GM12878 (cell line): ENCODE results near the gene ANKHD1. TPM values are rescaled to one million over a fixed set of nuclear protein-coding genes. Genes with fewer than 3 reads are reported as not detected.
A peak's percentile ranks its signal among the peaks of the same experiment; 100 is the strongest.

Source experiments
- BHLHE40 ChIP-seq, 2 experiments: fragments of 450-650 bp in 1 of 2; IDR thresholded peaks; 2 replicates each; pipeline ENCODE4 v1.6.1; 2011 to 2017; ENCODE audit warnings: low read depth in 2 of 2, borderline replicate concordance in 1 of 2, improper control_type of control experiment in 1 of 2, low read length in 1 of 2, mild to moderate bottlenecking in 1 of 2
- EGR1 ChIP-seq, 2 experiments: IDR thresholded peaks; 1 replicate in 1 of 2; 2 replicates in 1 of 2; pipeline ENCODE4 v1.6.1; 2011 to 2012; ENCODE audit warnings: low read depth in 2 of 2, low read length in 2 of 2, borderline replicate concordance in 1 of 2, mild to moderate bottlenecking in 1 of 2, moderate library complexity in 1 of 2
- ESRRA ChIP-seq: IDR thresholded peaks from 2 replicates; pipeline ENCODE4 v1.6.1; 2012; ENCODE audit warnings: mild to moderate bottlenecking, low read length, improper control_type of control experiment
- FOS ChIP-seq: IDR thresholded peaks from 3 replicates; pipeline ENCODE4 v1.6.1; 2011; ENCODE audit warnings: borderline replicate concordance; ENCODE audit not compliant: insufficient read length; ENCODE audit errors: extremely low read depth
- HDAC2 ChIP-seq: fragments of 200-600 bp; sonication (generic); IDR thresholded peaks from 2 replicates; pipeline ENCODE4 v1.6.1; 2017
- KAT2A ChIP-seq: conservative IDR thresholded peaks from 2 replicates; pipeline ENCODE4 v1.6.1; 2011; ENCODE audit warnings: low read depth, low read length; ENCODE audit not compliant: control insufficient read depth
- NRF1 ChIP-seq: conservative IDR thresholded peaks from 2 replicates; pipeline ENCODE4 v1.6.1; 2011; ENCODE audit warnings: mild to moderate bottlenecking, low read depth, low read length, improper control_type of control experiment
- POU2F2 ChIP-seq: IDR thresholded peaks from 3 replicates; pipeline ENCODE4 v1.6.1; 2011; ENCODE audit warnings: low read depth, mild to moderate bottlenecking, low read length, borderline replicate concordance
- PRDM15 ChIP-seq: fragments of 450-650 bp; formaldehyde crosslinking; IDR thresholded peaks from 2 replicates; pipeline ENCODE4 v1.4.0; 2020; ENCODE audit warnings: mild to moderate bottlenecking, moderate library complexity
- RAD21 ChIP-seq: IDR thresholded peaks from 2 replicates; pipeline ENCODE4 v1.6.1; 2011; ENCODE audit warnings: mild to moderate bottlenecking, low read depth, low read length, moderate library complexity; ENCODE audit not compliant: insufficient read depth
- RAD51 ChIP-seq: fragments of 450-650 bp; IDR thresholded peaks from 2 replicates; pipeline ENCODE4 v1.6.1; 2016; ENCODE audit warnings: moderate library complexity, mild to moderate bottlenecking, inconsistent platforms
- SIN3A ChIP-seq: IDR thresholded peaks from 2 replicates; pipeline ENCODE4 v1.6.1; 2012; ENCODE audit warnings: low read depth, low read length, improper control_type of control experiment
- SMAD1 ChIP-seq: fragments of 450-650 bp; IDR thresholded peaks from 2 replicates; pipeline ENCODE4 v1.6.1; 2018; ENCODE audit warnings: mild to moderate bottlenecking, low read depth; ENCODE audit not compliant: partially characterized antibody
- SP1 ChIP-seq: IDR thresholded peaks from one replicate; pipeline ENCODE4 v1.6.1; 2011; ENCODE audit warnings: low read depth, low read length
- USF1 ChIP-seq: IDR thresholded peaks from 2 replicates; pipeline ENCODE4 v1.6.1; 2011; ENCODE audit warnings: borderline replicate concordance, low read depth, mild to moderate bottlenecking, moderate library complexity, mixed read lengths, low read length; ENCODE audit not compliant: insufficient read depth; ENCODE audit errors: extremely low read length
- WRNIP1 ChIP-seq: IDR thresholded peaks from 2 replicates; pipeline ENCODE4 v1.6.1; 2011; ENCODE audit warnings: low read depth, low read length, improper control_type of control experiment, borderline replicate concordance
- YY1 ChIP-seq: IDR thresholded peaks from 2 replicates; pipeline ENCODE4 v1.6.1; 2011; ENCODE audit warnings: low read depth, mild to moderate bottlenecking, low read length
- ZNF207 ChIP-seq: fragments of 450-650 bp; IDR thresholded peaks from 2 replicates; pipeline ENCODE4 v1.6.1; 2014; ENCODE audit warnings: antibody characterized with exemption, mild to moderate bottlenecking, borderline replicate concordance
- ZNF274 ChIP-seq: IDR thresholded peaks from one replicate; pipeline ENCODE4 v1.8.0; 2011; ENCODE audit not compliant: insufficient read length, insufficient read depth
- ZNF384 ChIP-seq: IDR thresholded peaks from 2 replicates; pipeline ENCODE4 v1.6.1; 2012; ENCODE audit warnings: low read depth, mild to moderate bottlenecking, low read length, improper control_type of control experiment, borderline replicate concordance
- ZNF622 ChIP-seq: fragments of 450-650 bp; IDR thresholded peaks from 2 replicates; pipeline ENCODE4 v1.6.1; 2017; ENCODE audit warnings: mild to moderate bottlenecking, inconsistent platforms
- polyA plus RNA-seq, 11 experiments: library from polyadenylated mRNA; depleted of rRNA in 4 of 11; unstranded in 6 of 11; stranded (reverse) in 5 of 11; fragments of >200 nt; fragmentation: Nextera tagmentation in 4 of 11; fragmentation: Illumina TruSeq in 1 of 11; extraction: Ambion mirVana in 4 of 11; extraction: Trizol in 1 of 11; gene quantifications; 1 replicate in 1 of 11; 2 replicates in 10 of 11; pipeline versions ENCODE4 v1.2.1 to v1.2.3, GENCODE V29; 2011 to 2016; ENCODE audit warnings: inconsistent platforms in 2 of 11, missing spikeins in 2 of 11, low read depth in 1 of 11
- total RNA-seq, 4 experiments: library from RNA; depleted of rRNA in 3 of 4; stranded (reverse); fragments of >200 nt in 3 of 4; fragmentation: Illumina TruSeq in 1 of 4; extraction: Trizol in 1 of 4; gene quantifications; 2 replicates each; pipeline versions ENCODE4 v1.2.1 to v1.2.3, GENCODE V29; 2013 to 2021
- TF ChIP-seq, protein P1 (sequence below): fragments of 450-650 bp; conservative IDR thresholded peaks from 2 replicates; pipeline ENCODE4 v1.6.1; 2017; ENCODE audit warnings: mild to moderate bottlenecking, moderate library complexity

Gene ANKHD1
- total and polyA plus RNA-seq, 10 of the 15 experiments (the other 5 are each of a cell fraction or from before 2014, with no cell fraction given), result 31.6 to 96.8 (median 74.3) TPM

DNA sequence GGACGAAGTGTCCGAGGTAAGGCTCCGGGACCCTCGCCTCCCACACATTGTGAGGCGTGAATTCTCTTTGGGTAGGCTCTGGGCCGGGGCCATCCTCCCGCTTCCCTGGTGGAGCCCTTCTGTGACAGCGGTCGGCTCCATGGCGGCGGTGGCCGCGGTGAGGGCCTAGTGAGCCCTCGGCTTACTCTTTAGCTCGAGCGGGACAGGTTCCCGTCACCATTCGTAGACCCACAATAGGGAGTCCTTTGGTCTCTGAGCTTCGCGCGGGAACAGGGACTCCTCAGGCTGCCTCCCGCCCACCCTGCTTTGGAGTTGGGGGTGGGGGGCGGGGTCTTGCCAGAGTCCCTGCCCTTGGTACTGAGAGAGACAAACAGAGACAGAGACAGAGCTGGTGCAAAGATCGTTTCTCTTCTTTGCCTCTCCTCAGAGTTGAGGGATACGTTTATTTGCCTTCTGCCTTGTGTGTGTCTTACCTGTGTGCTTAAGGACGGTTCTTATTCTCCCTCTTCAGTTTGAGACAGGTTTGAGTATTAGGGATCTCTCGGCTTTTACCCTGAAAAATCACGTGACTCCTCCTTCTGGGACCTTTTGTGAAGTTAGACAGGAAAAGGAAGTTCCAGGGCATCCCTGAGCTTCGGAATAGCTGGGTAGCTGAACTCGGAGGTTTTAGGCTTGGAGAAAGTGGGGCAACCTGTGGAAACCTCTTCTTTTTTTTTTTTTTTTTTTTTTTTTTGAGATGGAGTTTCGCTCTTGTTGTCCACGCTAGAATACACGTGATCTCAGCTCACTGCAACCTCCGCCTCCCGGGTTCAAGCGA, 833 bp downstream of the ANKHD1 start (continued):
- no peak for TF ChIP-seq PRDM15 (CRISPR knock-in tag)
- TF ChIP-seq HDAC2, result no peak
- no peak for TF ChIP-seq FOS
- TF ChIP-seq RAD21, result no peak
- TF ChIP-seq NRF1, result no peak
- TF ChIP-seq BHLHE40 (IDR thresholded peaks at IDR 0.05; ENCODE audit: borderline replicate concordance in 1 of 2, low read depth in 2 of 2, low read length in 1 of 2), result peak in 1 of 2 experiments; percentile 72; a peak in 1 of 4 replicates
- TF ChIP-seq USF1, result peak; percentile 38
- peak; percentile 97 for TF ChIP-seq RAD51
- no peak for TF ChIP-seq ZNF207
- TF ChIP-seq ZNF384, result peak; percentile 49; the same call in 1 of the 2 replicates
- no peak for TF ChIP-seq ZNF622
- TF ChIP-seq ESRRA, result no peak
- no peak for TF ChIP-seq SP1
- no peak for TF ChIP-seq SMAD1
- no peak for TF ChIP-seq POU2F2
- no peak for TF ChIP-seq WRNIP1
- no peak for TF ChIP-seq ZNF274
- peak; percentile 54; the same call in 1 of the 2 replicates for TF ChIP-seq YY1
- no peak; the same call in 1 of the 2 replicates for TF ChIP-seq SIN3A
- no peak for TF ChIP-seq KAT2A
- TF ChIP-seq, protein P1, sequence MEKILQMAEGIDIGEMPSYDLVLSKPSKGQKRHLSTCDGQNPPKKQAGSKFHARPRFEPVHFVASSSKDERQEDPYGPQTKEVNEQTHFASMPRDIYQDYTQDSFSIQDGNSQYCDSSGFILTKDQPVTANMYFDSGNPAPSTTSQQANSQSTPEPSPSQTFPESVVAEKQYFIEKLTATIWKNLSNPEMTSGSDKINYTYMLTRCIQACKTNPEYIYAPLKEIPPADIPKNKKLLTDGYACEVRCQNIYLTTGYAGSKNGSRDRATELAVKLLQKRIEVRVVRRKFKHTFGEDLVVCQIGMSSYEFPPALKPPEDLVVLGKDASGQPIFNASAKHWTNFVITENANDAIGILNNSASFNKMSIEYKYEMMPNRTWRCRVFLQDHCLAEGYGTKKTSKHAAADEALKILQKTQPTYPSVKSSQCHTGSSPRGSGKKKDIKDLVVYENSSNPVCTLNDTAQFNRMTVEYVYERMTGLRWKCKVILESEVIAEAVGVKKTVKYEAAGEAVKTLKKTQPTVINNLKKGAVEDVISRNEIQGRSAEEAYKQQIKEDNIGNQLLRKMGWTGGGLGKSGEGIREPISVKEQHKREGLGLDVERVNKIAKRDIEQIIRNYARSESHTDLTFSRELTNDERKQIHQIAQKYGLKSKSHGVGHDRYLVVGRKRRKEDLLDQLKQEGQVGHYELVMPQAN, result peak; percentile 62
- TF ChIP-seq EGR1 (IDR thresholded peaks at IDR 0.05; ENCODE audit: borderline replicate concordance in 1 of 2, low read depth in 2 of 2, low read length in 2 of 2), result peak in 1 of 2 experiments; percentile 63; a peak in 1 of 3 replicates
